H1 (cell line): ENCODE measurements around the gene ATOH8. TPM values are rescaled to one million over a fixed set of nuclear protein-coding genes. Genes with fewer than 3 reads are reported as not detected.

Source experiments
- CTCF ChIA-PET: fragments of 300-600 bp; sonication (Branson Sonifier 250); formaldehyde crosslinking; loops from one replicate; lab custom pipeline; 2021; ENCODE audit not compliant: partially characterized antibody; lab: Charles Lee
- POLR2A ChIA-PET: fragments of 300-600 bp; sonication (Branson Sonifier 250); formaldehyde crosslinking; loops from one replicate; lab custom pipeline; 2021; ENCODE audit warnings: inconsistent platforms; ENCODE audit not compliant: partially characterized antibody; lab: Charles Lee
- DNase-seq, 2 experiments: peaks; one replicate each; pipeline versions ENCODE4 v3.0.0 to v3.0.0-alpha.2; 2010 to 2022; ENCODE audit warnings: low spot score in 2 of 2, low read depth in 1 of 2, mixed read lengths in 1 of 2
- FAIRE-seq: peaks from 2 replicates; lab custom pipeline; 2011; peaks lifted over from hg19 to GRCh38; lab: Jason Lieb, UNC
- H2AFZ ChIP-seq: 2 replicates; pipeline ENCODE4 v1.8.1; 2012; ENCODE audit warnings: low read length, inconsistent platforms
- H2AK5ac ChIP-seq: 2 replicates; pipeline ENCODE4 v1.6.1; 2013; ENCODE audit warnings: low read depth, low read length
- H2BK120ac ChIP-seq: replicated peaks from 2 replicates; pipeline ENCODE3; 2013; ENCODE audit warnings: low read depth, low read length, inconsistent platforms
- H2BK12ac ChIP-seq: 2 replicates; pipeline ENCODE4 v1.6.1; 2013; ENCODE audit warnings: low read depth, low read length
- H2BK15ac ChIP-seq: 2 replicates; pipeline ENCODE4 v1.6.1; 2013; ENCODE audit warnings: low read length
- H2BK20ac ChIP-seq: 2 replicates; pipeline ENCODE4 v1.6.1; 2013; ENCODE audit warnings: low read length
- H2BK5ac ChIP-seq: 2 replicates; pipeline ENCODE4 v1.6.1; 2013; ENCODE audit warnings: low read depth, low read length
- H3K14ac ChIP-seq: 2 replicates; pipeline ENCODE4 v1.6.1; 2013; ENCODE audit warnings: inconsistent platforms; ENCODE audit not compliant: insufficient read length
- H3K18ac ChIP-seq: 2 replicates; pipeline ENCODE4 v1.6.1; 2013; ENCODE audit warnings: low read length; ENCODE audit errors: extremely low read depth
- H3K23ac ChIP-seq: 2 replicates; pipeline ENCODE4 v1.6.1; 2013; ENCODE audit warnings: inconsistent platforms; ENCODE audit not compliant: insufficient read length
- H3K23me2 ChIP-seq: 2 replicates; pipeline ENCODE4 v1.6.1; 2013; ENCODE audit warnings: low read depth, low read length
- H3K27ac ChIP-seq: 2 replicates; pipeline ENCODE4 v1.6.1; 2011; ENCODE audit warnings: low read depth, low read length, inconsistent platforms
- H3K27me3 ChIP-seq, 4 experiments: replicated peaks in 1 of 4; 1 replicate in 1 of 4; 2 replicates in 3 of 4; pipeline versions ENCODE4 v1.6.1 to v1.8.1; 2011 to 2013; ENCODE audit warnings: low read length in 3 of 4, mild to moderate bottlenecking in 3 of 4, inconsistent platforms in 2 of 4, mixed read lengths in 2 of 4, moderate library complexity in 1 of 4; ENCODE audit not compliant: control insufficient read depth in 3 of 4, insufficient read depth in 3 of 4; ENCODE audit errors: extremely low read depth in 1 of 4
- H3K36me3 ChIP-seq, 4 experiments: 2 replicates each; pipeline versions ENCODE4 v1.6.1 to v1.8.1; 2011 to 2013; ENCODE audit warnings: mild to moderate bottlenecking in 4 of 4, low read length in 3 of 4, moderate library complexity in 2 of 4, control low read depth in 1 of 4, inconsistent platforms in 1 of 4; ENCODE audit not compliant: insufficient read depth in 4 of 4, control insufficient read depth in 2 of 4
- H3K4ac ChIP-seq: replicated peaks from 2 replicates; pipeline ENCODE3; 2013; ENCODE audit warnings: low read length, low read depth, mixed read lengths, inconsistent platforms; ENCODE audit not compliant: insufficient read length
- H3K4me1 ChIP-seq, 4 experiments: replicated peaks in 1 of 4; 1 replicate in 1 of 4; 2 replicates in 3 of 4; pipeline versions ENCODE4 v1.6.1 to v1.8.1; 2011 to 2013; ENCODE audit warnings: low read length in 3 of 4, inconsistent platforms in 2 of 4, mixed read lengths in 1 of 4; ENCODE audit not compliant: insufficient read depth in 4 of 4, control insufficient read depth in 3 of 4
- H3K4me2 ChIP-seq, 2 experiments: 2 replicates each; pipeline versions ENCODE4 v1.6.1 to v1.8.1; 2011 to 2013; ENCODE audit warnings: low read depth in 2 of 2, low read length in 2 of 2, control low read depth in 1 of 2, inconsistent platforms in 1 of 2, mild to moderate bottlenecking in 1 of 2; ENCODE audit not compliant: insufficient read depth in 1 of 2
- H3K4me3 ChIP-seq, 4 experiments: fragments of 200-600, 300-600 bp in 1 of 4; sonication (generic), shearing (Covaris generic), sonication (Bioruptor Twin) in 1 of 4; 2 replicates each; pipeline versions ENCODE4 v1.5.1 to v1.8.1; 2011 to 2016; ENCODE audit warnings: low read length in 4 of 4, low read depth in 3 of 4, control low read depth in 2 of 4, inconsistent platforms in 2 of 4, mild to moderate bottlenecking in 2 of 4, mixed read lengths in 1 of 4, moderate library complexity in 1 of 4; ENCODE audit not compliant: insufficient read depth in 2 of 4; ENCODE audit errors: extremely low read depth in 1 of 4
- H3K56ac ChIP-seq: replicated peaks from 2 replicates; pipeline ENCODE3; 2013; ENCODE audit warnings: low read depth, mild to moderate bottlenecking, mixed read lengths, low read length, inconsistent platforms; ENCODE audit not compliant: insufficient read length
- H3K79me1 ChIP-seq: 2 replicates; pipeline ENCODE4 v1.6.1; 2013; ENCODE audit warnings: low read depth, low read length, control low read depth
- H3K79me2 ChIP-seq, 2 experiments: 2 replicates each; pipeline versions ENCODE4 v1.6.1 to v1.8.1; 2012 to 2013; ENCODE audit warnings: low read length in 2 of 2, mild to moderate bottlenecking in 2 of 2, inconsistent platforms in 1 of 2; ENCODE audit not compliant: insufficient read depth in 2 of 2, control insufficient read depth in 1 of 2
- H3K9ac ChIP-seq, 4 experiments: replicated peaks in 1 of 4; 1 replicate in 1 of 4; 2 replicates in 3 of 4; pipeline versions ENCODE4 v1.6.1 to v1.8.1; 2011 to 2013; ENCODE audit warnings: low read depth in 3 of 4, low read length in 3 of 4, control low read depth in 2 of 4, mild to moderate bottlenecking in 2 of 4, moderate library complexity in 2 of 4, inconsistent platforms in 1 of 4; ENCODE audit errors: extremely low read depth in 1 of 4
- H3K9me3 ChIP-seq, 2 experiments: 2 replicates each; pipeline versions ENCODE4 v1.6.1 to v1.8.1; 2012 to 2013; ENCODE audit warnings: mild to moderate bottlenecking in 2 of 2, moderate library complexity in 2 of 2, control low read depth in 1 of 2, inconsistent platforms in 1 of 2, low read depth in 1 of 2, low read length in 1 of 2, mixed read lengths in 1 of 2; ENCODE audit not compliant: insufficient read depth in 2 of 2
- H4K20me1 ChIP-seq, 2 experiments: replicated peaks in 1 of 2; 2 replicates each; pipeline versions ENCODE3 to v1.8.1; 2011 to 2013; ENCODE audit warnings: inconsistent platforms in 2 of 2, low read length in 2 of 2, mild to moderate bottlenecking in 1 of 2; ENCODE audit not compliant: insufficient read depth in 2 of 2, control insufficient read depth in 1 of 2
- H4K5ac ChIP-seq: 2 replicates; pipeline ENCODE4 v1.6.1; 2013; ENCODE audit warnings: low read length, low read depth, mixed read lengths, inconsistent platforms; ENCODE audit not compliant: insufficient read length
- H4K8ac ChIP-seq: 2 replicates; pipeline ENCODE4 v1.8.0; 2013; ENCODE audit warnings: mild to moderate bottlenecking, moderate library complexity, low read length, inconsistent platforms; ENCODE audit not compliant: insufficient read depth; ENCODE audit errors: extremely low read depth
- H4K91ac ChIP-seq: replicated peaks from 2 replicates; pipeline ENCODE3; 2013; ENCODE audit warnings: low read length, mixed read lengths, inconsistent platforms; ENCODE audit not compliant: insufficient read length
- E2F6 ChIP-seq: IDR thresholded peaks from 2 replicates; pipeline ENCODE4 v1.6.1; 2012; ENCODE audit warnings: inconsistent platforms
- NRF1 ChIP-seq: IDR thresholded peaks from 2 replicates; pipeline ENCODE4 v1.6.1; 2011; ENCODE audit warnings: mild to moderate bottlenecking, low read depth, low read length, improper control_type of control experiment
- POLR2A ChIP-seq, 2 experiments: IDR thresholded peaks; 1 replicate in 1 of 2; 2 replicates in 1 of 2; pipeline ENCODE4 v1.6.1; 2011; ENCODE audit warnings: low read depth in 2 of 2, low read length in 2 of 2, mild to moderate bottlenecking in 2 of 2; ENCODE audit errors: control extremely low read depth in 1 of 2
- SRF ChIP-seq: IDR thresholded peaks from 2 replicates; pipeline ENCODE4 v1.6.1; 2011; ENCODE audit warnings: mild to moderate bottlenecking, low read depth, low read length, moderate library complexity
- WGBS, 2 experiments: shearing (Covaris generic) in 1 of 2; methylation state at CpG; one replicate each; pipeline versions ENCODE4 v1.1.6 to v1.1.7; 2013 to 2015; ENCODE audit warnings: low lambda C conversion rate in 2 of 2, mixed read lengths in 2 of 2, inconsistent platforms in 1 of 2, low coverage in 1 of 2, missing lambda C conversion rate in 1 of 2; ENCODE audit not compliant: insufficient replicate concordance in 2 of 2, insufficient coverage in 1 of 2, insufficient read length in 1 of 2; ENCODE audit errors: extremely low coverage in 1 of 2, missing lambda C conversion rate in 1 of 2; 5-methylcytosine and 5-hydroxymethylcytosine counted together
- polyA plus RNA-seq, 7 experiments: library from polyadenylated mRNA; depleted of rRNA in 3 of 7; stranded (reverse) in 5 of 7; unstranded in 2 of 7; fragments of >200 nt in 5 of 7; fragments of 200-250 nt in 2 of 7; gene quantifications; 1 replicate in 5 of 7; 2 replicates in 1 of 7; 4 replicates in 1 of 7; pipeline versions ENCODE4 v1.2.1 to v1.2.3, GENCODE V29; 2011 to 2013; ENCODE audit warnings: missing spikeins in 2 of 7, mixed read lengths in 2 of 7
- total RNA-seq: library from RNA; stranded (reverse); fragmentation: NEBNext Ultra II Directional; extraction: Animal tissue kit (Norgen Biotek cat#: 25700); gene quantifications from 2 replicates; pipeline ENCODE4 v1.2.1, GENCODE V29; 2021

Gene ATOH8
- total and polyA plus RNA-seq, 2 of the 8 experiments (the other 6 are each of a cell fraction or from before 2014, with no cell fraction given): 0.50 to 0.53 TPM

- Histone ChIP-seq H3K23ac (no peak overlapping the region), H4K20me1 (no peaks in the 10 kb centered on the region), H3K9ac (no peak overlapping the region), H2AFZ (no peak overlapping the region), H2BK5ac (no peak overlapping the region), H3K56ac (no peak overlapping the region), H3K4me1 (no peaks in the 10 kb centered on the region; a peak in 1 of 7 replicates), H3K4ac (no peak overlapping the region), H3K18ac (no peak overlapping the region), H3K4me3 (no peak overlapping the region), H4K91ac (no peak overlapping the region), H2AK5ac (no peak overlapping the region), H3K4me2 (no peak overlapping the region), H4K8ac (no peak overlapping the region), H2BK15ac (no peak overlapping the region), H4K5ac (no peak overlapping the region), H2BK120ac (no peak overlapping the region), H3K36me3 (no peaks in the 10 kb centered on the region), H3K14ac (no peak overlapping the region), H2BK12ac (no peak overlapping the region), H3K79me1 (no peaks in the 10 kb centered on the region), H2BK20ac (no peak overlapping the region), H3K27me3 (no peaks in the 10 kb centered on the region), H3K79me2 (no peaks in the 10 kb centered on the region), H3K23me2 (no peaks in the 10 kb centered on the region), H3K27ac (no peak overlapping the region), H3K9me3 (no peaks in the 10 kb centered on the region)
- FAIRE-seq (no peak), DNase-seq (no peak)
- TF ChIP-seq SRF (no peak), POLR2A (IDR thresholded peaks at IDR 0.05; ENCODE audit: control extremely low read depth in 1 of 2, low read depth in 2 of 2, low read length in 2 of 2) (no peak), E2F6 (no peak), NRF1 (no peak)
- CTCF ChIA-PET: interaction anchor here (0.7 to 38.6 kb wide), 6 partner anchors 13 to 114 kb away, joined by 3 to 986 read pairs (median 10); partner anchors contain the start of gene ATOH8
- POLR2A ChIA-PET: interaction anchor here (1.6 kb wide), 1 partner anchor 13 kb away, joined by 3 read pairs; no protein-coding TSS in a partner anchor
- 86% methylated on average over 12 of the region's 12 CpGs; no CpG with 5 or more reads in 1 of the 2 experiments for WGBS, 2 experiments
Observed at GRCh38 chr2:85790499-85791188, 36.9 kb downstream of the ATOH8 start.
